GM18951 (cell line): ENCODE measurements around the gene MAN2C1.

Experiments
- POLR2A ChIP-seq: IDR thresholded peaks from 4 replicates; pipeline ENCODE4 v1.6.1; 2011; ENCODE audit warnings: mild to moderate bottlenecking; ENCODE audit not compliant: insufficient read length, insufficient read depth; ENCODE audit errors: extremely low read depth
- in situ Hi-C: fragments of 300-500 bp; cut with MboI; formaldehyde crosslinking; loops from one replicate; pipeline ENCODE4 v1.12.0; 2022; ENCODE audit warnings: low sequenced_read_pairs, mixed read lengths, inconsistent platforms; ENCODE audit not compliant: unreplicated experiment

MAN2C1 gene

DNA sequence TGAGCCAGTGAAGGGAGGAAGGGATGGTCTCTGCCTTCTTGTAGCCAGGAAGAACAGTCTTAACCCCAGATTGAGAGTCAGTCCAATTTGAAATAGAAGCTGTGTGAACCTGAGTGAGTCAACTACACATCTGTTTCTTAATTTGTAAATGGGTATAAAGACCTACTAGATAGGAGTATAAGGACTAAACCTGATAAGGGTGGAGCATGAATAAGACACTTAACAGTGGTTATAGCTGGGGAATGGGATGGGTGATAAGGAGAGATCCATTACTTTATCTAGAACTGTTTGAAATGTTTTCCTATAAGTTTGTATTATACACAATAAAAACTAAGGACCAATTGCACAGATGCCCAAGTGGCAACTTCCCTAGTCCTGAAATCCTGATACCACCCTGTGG is 1.4 kb downstream of the MAN2C1 start:
- in situ Hi-C loops, result loop anchor here (25.0 kb wide), 1 partner anchor 295 kb away; no protein-coding TSS in a partner anchor
- TF ChIP-seq POLR2A, result no peak

DNA sequence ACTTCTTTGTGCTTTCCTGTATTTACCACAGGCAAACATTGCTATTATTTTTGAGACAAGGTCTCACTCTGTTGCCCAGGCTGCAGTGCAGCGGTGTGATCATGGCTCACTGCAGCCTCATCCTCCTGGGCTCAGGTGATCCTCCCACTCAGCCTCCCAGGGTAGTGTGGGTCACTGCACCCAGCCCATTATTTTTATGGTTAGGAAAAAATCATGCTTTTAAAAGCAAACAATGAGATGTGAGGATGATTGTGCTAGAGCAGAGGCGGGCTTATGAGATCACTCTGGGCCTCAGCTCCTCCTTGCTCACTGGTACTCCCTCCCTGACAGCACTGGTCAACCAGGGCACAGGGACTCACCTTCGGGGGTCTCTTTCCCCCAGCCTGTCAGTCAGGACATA is 2.2 kb downstream of the MAN2C1 start:
- TF ChIP-seq POLR2A, result no peak
- in situ Hi-C loops, result loop anchor here (25.0 kb wide), 1 partner anchor 296 kb away; no protein-coding TSS in a partner anchor

DNA sequence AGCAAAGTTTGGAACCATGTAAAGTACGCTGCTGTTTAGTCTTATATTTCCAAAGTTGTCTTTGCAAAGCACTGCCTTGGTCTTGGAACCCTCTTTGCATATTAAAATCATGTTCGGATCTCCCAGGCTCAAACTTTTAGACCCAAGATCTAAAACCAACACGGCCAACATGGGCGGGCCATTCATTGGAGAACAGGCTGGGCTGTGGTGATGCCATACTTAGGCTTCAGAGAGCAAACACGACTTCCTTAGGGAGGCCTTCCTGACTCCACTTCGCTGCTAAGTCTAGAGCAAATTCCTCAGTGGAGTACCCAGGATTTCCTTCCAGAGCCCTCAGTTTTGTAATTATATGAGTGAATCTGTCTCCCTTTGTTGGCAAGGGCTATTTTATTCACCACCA is 3.5 kb downstream of the MAN2C1 start:
- in situ Hi-C loops, result loop anchor here (25.0 kb wide), 1 partner anchor 297 kb away; no protein-coding TSS in a partner anchor
- no peak for TF ChIP-seq POLR2A

DNA sequence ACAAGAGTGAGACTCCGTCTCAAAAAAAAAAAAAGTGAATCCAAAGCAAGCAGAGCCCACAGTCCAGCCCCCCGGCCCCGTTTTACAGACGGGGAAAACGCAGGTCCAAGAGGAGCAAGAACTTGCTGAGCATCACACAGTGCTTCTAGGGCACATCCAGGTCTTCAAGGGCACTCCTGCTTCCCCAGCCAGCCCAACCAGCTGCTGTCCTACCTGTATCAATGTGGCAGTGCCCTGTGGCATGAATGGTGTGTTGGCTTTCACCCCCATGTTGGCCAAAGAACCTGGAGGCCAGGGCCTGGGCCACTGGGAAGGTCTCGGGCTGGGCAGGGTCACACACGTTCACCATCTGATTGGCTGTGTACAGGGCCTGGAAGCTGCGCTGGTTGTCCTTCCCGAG is 4.6 kb downstream of the MAN2C1 start:
- TF ChIP-seq POLR2A, result no peak
- in situ Hi-C loops, result loop anchor here (25.0 kb wide), 1 partner anchor 299 kb away; no protein-coding TSS in a partner anchor

DNA sequence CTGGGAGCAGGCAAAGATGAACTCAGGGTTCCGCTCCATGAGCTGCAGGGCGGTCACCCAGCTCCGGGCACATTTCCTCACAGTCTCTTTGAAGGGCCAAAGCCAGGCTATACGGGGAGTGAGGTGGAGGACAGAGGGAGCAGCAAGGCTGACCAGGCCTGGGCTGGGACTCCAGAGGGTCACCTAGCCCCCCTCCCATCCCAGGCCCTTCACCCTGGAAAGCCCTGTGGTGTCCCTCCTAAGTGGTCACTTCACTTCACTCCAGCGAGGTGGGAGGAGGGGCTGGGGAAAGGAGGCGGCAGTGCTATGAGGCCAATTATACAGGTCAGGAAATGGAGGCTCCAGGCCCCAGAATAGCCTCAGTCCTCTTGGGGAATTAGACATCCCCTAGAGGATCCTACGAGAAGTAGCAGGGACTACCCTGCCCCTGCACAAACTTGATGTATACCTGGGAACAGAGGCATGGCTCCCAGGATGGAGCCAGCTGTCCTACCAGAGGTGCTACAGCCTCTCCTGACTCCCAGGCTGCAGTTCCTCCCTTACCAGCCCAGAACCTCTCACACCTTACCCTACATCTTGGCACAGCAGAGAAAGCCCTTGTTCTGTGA is 5.7 kb downstream of the MAN2C1 start:
- in situ Hi-C loops, result loop anchor here (25.0 kb wide), 1 partner anchor 300 kb away; no protein-coding TSS in a partner anchor
- TF ChIP-seq POLR2A, result no peak

DNA sequence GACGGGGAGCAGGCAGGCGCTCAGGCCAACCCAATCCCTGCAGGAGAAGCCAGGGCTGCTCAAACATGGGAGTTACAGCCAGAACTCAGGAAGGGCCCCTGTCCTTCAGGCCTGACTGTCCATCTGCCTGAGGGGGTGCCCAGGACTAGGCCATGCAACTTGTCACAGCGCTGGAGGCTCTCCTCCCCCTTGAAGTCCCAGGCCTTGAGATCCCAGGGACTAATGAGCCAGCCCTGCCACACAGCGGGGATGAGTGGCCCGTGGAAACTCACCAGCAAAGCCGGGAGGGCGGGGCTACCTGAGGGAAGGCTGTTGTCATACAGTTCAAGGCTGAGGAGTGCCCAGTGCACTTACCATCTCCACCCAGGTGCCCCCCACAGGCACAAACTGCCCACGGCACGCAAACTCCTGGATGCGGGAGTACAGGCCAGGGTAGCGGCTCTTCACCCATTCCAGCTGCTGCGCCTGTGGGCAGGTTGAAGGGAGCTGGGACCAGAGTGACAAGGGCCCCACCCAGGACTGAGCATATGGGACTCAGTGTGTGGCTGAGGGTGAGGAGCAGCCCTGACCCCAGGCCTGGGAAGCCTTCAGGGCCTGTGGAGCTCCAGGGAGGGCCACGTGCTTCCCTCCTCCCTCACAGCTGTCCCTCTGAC is 6.3 kb downstream of the MAN2C1 start:
- in situ Hi-C loops, result loop anchor here (25.0 kb wide), 1 partner anchor 300 kb away; no protein-coding TSS in a partner anchor
- TF ChIP-seq POLR2A, result no peak

DNA sequence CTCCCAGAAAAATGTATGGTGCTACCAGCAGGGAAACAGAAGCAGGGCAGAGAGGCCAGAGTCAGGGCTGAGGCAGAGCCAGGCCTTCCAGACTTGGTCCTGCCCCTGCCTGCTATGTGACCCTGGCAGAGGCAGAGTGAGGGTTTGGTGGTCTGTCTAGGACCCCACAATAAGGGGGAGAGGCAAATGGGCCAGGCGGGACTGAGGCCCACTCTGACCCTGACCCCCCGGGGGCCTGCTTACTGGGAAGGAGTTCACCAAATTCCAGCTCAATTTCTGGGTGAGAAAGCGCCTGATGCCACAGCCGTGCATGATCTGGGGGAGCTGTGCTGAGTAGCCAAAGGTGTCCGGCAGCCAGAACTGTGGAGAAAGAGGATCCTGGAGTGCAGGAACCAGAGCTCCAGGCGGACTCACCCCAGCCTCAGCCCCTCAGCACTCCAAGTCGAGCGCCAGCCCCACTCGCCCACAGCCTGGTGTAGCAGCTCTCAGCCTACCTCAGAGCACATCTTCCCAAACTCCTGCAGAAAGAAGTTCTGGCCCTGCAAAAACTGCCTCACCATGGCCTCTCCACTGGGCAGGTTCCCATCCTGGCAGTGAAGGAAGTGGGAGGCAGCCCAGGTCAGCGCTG is 6.9 kb downstream of the MAN2C1 start:
- no peak for TF ChIP-seq POLR2A
- in situ Hi-C loops, result loop anchor here (25.0 kb wide), 1 partner anchor 301 kb away; no protein-coding TSS in a partner anchor

DNA sequence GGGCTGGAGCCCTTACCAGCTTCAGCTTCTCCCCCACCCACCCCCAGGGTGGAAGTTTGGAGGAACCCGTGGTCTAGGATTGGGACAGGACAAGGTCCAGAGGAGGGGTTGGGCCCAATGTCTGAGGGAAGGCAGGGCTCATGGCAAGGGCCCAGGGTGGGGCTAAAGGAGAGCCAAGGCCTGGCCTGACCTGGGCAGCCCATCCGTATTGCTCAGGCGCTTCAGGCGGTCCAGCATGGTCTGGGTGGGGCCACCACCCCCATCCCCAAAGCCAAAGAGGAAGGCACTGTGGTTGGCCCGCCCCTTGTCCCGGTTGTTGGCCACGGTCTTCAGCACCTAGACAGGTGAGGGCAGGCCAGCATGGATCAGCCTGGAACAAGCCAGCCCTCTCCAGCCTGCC is 7.6 kb downstream of the MAN2C1 start:
- no peak for TF ChIP-seq POLR2A
- in situ Hi-C loops, result loop anchor here (25.0 kb wide), 1 partner anchor 301 kb away; no protein-coding TSS in a partner anchor

DNA sequence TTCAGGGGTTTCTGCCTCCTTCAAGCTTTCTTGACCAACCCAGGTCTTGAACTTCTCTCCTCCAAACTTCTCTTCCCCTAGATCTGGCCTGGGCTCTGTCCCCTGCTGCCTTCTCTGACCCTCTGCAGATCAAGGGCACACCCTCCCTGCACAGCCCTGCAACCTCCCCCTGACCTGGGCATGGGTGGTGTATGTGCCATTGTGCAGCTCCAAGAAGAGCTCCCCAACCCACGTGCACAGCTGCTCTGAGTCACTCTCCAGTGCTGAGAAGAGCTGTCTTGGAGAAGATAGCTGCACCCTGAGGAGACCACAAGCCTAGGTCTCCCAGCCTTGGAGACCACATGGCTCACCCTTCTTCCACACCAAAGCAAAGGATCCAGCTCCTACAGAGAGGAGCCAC is 8.0 kb downstream of the MAN2C1 start:
- in situ Hi-C loops, result loop anchor here (25.0 kb wide), 1 partner anchor 302 kb away; no protein-coding TSS in a partner anchor
- no peak for TF ChIP-seq POLR2A

DNA sequence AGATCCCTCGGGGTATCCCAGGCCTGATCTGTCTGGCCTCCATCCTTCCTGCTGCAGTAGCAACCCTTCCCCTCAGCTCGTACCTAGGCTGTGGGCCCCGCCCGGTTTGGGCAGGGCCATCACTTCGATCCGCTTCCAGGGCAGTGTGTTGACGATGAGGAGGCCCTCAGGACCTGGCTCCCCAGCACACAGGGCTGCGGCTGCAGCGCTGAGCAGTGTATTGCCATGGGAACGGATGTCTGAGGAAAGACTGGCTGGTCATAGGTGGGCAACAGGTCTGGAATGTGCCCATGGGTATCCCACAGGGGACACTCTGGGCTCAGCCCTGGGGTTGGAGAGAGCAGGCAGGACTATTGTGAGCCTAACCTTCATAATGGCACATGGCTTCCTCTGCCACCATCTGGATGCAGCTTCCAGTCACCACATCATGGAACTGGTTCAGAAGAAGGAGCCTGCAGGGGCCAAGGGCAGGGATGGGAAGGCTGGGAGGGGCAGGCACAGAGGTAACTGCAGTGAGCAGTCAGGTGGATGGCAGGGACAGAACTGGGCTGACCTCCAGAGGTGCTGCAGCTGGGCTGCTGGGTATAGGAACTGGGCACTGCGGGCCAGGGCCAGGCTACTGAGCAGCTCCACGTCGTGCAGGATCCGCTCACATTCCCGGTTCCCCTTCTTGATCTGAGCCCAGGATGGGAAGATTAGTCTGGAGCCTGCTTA is 8.7 kb downstream of the MAN2C1 start:
- TF ChIP-seq POLR2A, result no peak
- in situ Hi-C loops, result loop anchor here (25.0 kb wide), 1 partner anchor 303 kb away; no protein-coding TSS in a partner anchor

DNA sequence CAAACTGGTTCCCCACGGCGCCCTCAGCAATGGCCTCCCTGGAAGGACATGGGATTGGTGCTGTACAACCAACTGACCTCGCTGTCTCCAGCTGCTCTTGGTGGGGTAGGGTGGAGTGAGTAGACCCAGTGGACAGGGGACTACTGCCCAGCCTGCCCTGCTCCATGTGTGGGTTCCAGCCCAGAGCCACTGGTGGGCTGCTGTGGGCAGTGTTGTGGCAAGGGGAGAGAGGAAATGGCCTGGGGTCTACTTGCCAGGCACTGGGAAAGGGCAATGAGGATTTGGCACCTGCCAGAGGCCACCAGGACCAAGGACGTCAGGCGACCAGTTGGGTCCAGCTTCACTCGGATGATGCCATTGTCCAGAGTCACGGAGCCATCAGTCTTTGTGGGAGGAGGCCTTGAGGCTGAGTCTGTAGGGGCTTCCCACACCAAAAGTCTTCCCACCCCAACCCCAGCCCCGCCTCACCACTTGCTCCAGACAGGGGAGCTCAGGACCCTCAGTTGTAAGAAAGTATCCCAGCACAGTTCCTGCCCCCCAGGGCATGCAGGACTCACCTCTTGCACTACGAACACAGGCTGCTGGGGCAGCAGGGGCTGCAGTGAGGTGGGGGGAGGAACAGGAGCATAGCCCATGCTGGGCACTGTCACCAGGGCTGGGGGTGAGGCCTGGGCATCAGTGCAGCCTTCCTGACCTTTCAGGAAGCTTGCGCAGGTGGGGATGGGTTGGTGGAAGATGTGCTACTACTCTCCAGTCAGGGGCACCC is 9.5 kb downstream of the MAN2C1 start:
- in situ Hi-C loops, result loop anchor here (25.0 kb wide), 1 partner anchor 303 kb away; no protein-coding TSS in a partner anchor
- no peak for TF ChIP-seq POLR2A
